Activated CD8-positive, alpha-beta memory T cell treated with anti-CD3 and anti-CD28 coated beads, Interleukin-2, amount 50 U/mL, for 1 hour (primary cell): ENCODE results near the gene IGFLR1.
A peak's percentile ranks its signal among the peaks of the same experiment; 100 is the strongest.

Experiments
- DNase-seq: peaks from one replicate; pipeline ENCODE4 v3.0.0-alpha.2; 2020; ENCODE audit errors: extremely low read depth

IGFLR1 gene

DNA sequence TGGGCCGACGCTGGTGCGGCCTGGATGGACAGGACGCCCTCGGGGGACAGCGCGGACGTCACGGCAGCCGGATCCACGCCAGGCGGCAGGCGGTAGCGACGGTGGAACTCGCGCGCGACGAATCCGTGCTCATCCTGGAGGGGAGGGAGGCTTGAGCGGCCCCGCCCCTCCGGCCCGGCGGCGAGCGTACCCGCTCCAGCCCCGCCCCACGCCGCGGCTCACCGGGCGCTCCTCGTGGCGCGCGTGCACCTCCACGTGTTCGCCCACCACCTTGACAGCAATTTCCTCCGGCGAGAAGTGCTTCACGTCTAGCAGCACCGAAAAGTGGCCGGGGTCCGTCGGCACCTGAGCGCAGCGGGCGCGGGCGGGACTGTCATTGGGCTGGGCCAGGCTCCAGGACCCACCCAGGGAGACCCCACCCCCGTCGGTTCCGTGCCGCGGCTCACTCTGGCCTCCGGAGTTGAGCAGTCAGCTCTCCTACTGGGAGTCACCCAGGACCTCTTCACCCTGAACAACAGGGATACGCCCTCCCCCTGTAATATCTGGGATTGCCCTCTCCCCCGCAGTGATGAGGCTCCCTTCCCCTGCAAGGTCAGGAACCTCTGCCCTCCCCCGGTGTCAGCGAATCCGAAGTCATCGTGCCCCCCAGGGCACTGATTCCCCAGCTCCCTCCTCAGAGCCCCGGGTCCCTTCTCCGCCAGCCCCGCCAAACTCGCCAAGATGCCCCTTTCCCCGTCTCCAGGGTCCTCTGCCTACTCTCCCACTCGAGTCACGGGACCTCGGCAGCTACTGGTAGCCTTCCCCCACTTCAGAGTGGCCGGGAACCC, 13.5 kb upstream of the IGFLR1 start:
- no peak for DNase-seq

GRCh38 chr19:35755131-35755549, 12.9 kb upstream of the IGFLR1 start:
- no peak for DNase-seq

GRCh38 chr19:35754370-35755130, 12.3 kb upstream of the IGFLR1 start:
- no peak for DNase-seq

DNA sequence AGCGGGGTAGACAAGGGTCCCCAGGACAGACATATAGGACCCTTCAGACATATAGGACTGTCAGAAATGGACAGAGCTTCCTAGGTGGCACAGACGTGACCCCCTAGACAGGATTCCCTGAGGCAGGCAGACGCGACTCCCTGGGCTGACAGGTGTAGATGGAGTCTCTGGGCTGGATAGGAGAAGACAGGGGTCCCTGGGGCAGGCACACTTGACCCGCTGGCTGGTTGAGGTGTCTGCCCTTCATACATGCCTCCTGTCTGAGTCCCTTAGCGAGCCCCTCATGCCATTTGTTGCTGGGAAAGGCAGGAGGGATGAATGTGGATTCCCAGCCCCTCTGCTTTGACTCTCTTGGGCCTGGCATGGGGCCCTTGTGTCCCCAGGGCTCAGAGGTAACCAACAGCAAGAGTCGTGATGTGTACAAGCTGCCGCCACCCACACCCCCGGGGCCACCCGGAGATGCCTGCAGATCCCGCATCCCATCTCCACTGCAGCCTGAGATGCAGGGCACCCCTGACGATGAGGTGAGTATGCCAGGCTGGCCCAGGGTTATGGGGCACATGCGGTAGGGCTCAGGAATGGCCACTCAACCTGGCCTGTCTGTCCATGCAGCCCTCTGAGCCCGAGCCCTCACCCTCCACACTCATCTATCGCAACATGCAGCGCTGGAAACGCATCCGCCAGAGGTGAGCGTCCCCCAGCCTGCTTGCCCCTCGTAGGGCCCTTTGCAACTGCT, 11.6 kb upstream of the IGFLR1 start:
- DNase-seq: no peak

DNA sequence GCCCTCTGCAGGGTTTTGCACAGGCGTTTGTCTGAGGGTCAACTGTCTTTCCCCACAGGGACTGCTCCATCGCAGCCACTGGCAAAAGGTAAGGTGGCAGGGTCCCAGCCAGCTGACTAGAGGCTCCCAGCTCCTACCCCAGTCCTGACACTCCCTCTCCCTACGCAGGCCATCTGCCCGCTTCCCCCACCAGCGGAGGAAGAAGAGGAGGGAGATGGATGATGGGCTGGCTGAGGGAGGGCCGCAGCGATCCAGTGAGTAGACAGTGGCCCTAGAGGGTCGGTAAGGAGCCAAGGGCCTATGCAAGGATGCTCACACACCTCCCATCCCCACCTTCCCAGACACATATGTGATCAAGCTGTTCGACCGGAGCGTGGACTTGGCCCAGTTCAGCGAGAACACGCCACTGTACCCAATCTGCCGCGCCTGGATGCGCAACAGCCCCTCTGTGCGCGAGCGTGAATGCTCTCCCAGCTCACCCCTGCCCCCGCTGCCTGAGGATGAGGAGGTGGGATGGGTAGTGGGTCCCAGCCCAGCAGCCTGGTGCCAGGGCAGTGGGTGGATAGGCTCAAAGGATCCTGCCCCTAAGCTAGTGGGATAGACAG, 10.6 kb upstream of the IGFLR1 start:
- no peak for DNase-seq

GRCh38 chr19:35751839-35752745, 9.8 kb upstream of the IGFLR1 start:
- DNase-seq: no peak

DNA sequence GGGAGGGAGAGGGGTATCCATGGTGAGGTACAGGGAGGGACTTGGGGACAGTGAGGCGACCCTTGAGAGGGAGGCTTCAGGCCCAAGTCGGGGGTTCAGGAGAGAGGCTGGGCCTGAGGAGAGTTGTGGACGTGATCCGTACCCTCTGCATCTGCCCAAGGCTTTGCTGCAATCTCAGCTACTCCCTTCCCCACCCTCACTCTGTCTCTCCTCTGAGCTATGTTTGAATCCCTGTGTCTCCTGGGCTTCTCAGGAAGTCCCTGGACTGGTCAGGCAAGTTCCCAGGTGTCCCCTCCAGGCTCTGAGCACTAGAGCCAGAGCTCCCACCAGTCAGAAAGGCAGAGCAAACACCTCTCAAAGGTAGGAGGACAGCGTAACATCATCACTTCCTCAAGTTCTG, 7.9 kb upstream of the IGFLR1 start:
- DNase-seq: no peak

DNA sequence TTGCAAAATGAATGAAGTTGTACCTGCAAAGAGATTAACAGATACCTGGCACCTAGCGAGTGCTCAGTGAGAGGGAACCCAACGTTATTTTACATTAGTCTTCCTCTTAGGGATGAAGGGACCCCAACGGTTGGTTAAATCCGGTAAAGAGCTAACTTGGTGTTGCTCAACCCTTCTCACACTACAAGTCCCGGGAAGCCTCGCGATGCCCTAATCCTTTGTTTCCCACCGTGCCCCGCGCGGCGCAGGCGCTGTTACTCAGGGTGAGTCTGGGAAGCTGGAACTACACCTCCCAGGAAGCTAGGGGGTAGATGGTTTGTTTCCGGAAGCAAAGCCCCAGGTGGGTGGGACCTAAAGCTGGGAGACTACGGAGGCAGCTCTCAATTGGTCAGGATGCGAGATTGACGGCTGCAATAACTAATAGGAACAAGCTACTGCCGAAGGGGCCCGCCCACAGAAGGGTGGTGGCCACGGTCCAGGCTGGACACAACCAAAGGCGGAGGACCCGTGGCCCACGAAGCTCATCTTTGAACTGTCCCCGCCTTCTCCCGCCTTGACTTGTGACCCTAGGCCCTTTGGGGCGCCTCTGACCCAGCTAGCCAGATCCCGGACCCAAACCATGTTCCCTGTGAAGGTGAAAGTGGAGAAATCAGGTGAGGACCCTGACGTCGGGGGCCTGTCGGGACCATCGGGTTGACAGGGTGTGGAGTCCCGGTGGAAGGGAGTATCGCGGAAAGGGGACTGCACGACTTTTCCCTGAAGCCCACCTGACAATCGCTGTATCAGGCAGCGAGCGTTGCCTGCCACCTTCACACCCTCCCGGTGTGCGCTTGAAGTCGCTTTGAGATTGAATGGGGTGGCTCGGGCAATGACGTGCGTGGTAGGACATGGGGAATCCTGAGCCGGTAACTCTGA, 6.1 kb upstream of the IGFLR1 start, which contains the start of gene LIN37:
Gene LIN37 (plus strand): TSS at position 471 of the 915 bp plus-strand sequence. CDS start 149 bp downstream, at position 620.
- peak; percentile 98 for DNase-seq

DNA sequence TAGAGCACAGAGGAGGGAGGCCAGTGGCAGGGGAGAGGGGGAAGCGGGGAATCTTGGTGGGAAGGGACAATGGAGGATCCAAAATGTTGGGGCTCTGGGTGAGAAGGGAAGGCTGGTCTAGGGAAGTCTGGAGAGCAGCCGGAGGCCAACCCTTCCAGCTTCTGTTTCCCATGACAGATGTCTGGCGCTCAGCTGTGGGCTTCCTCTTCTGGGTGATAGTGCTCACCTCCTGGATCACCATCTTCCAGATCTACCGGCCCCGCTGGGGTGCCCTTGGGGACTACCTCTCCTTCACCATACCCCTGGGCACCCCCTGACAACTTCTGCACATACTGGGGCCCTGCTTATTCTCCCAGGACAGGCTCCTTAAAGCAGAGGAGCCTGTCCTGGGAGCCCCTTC, 4.3 kb upstream of the IGFLR1 start:
- DNase-seq: no peak

GRCh38 chr19:35746087-35746462, 3.8 kb upstream of the IGFLR1 start:
- no peak for DNase-seq

DNA sequence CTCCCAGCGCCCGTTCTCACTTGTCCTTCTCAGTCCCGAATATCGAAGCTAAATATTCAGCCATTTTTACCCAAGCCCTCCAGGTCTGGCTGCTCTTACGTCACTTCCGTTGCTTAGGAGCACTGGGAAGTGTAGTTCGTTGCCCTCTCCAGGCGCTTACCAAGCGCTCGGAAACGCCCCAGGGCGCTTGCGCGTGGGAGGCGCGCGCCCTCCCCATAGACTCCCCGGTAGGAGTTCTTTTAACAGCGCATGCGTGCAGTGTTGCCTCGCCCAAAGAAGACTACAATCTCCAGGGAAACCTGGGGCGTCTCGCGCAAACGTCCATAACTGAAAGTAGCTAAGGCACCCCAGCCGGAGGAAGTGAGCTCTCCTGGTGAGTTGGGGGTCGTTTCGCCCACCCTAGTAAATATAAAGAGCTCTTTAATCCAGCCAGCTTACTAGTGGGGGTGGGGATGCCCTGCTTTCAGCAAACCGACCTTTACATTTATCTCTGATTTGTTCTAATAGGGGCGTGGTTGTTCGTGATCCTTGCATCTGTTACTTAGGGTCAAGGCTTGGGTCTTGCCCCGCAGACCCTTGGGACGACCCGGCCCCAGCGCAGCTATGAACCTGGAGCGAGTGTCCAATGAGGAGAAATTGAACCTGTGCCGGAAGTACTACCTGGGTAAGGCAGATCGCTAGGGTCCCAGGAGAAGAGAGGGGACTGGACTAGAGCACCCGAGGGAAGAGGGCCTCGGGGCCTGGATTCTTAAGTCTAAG, 3.3 kb upstream of the IGFLR1 start, which contains the start of the genes PSENEN and U2AF1L4:
Gene PSENEN (plus strand): TSS at position 324 of the 759 bp plus-strand sequence. CDS start 280 bp downstream, at position 604.
Gene U2AF1L4 (minus strand): TSS at position 91 of the 759 bp plus-strand sequence. CDS start 27 bp downstream, at position 64.
- DNase-seq: peak; percentile 92

DNA sequence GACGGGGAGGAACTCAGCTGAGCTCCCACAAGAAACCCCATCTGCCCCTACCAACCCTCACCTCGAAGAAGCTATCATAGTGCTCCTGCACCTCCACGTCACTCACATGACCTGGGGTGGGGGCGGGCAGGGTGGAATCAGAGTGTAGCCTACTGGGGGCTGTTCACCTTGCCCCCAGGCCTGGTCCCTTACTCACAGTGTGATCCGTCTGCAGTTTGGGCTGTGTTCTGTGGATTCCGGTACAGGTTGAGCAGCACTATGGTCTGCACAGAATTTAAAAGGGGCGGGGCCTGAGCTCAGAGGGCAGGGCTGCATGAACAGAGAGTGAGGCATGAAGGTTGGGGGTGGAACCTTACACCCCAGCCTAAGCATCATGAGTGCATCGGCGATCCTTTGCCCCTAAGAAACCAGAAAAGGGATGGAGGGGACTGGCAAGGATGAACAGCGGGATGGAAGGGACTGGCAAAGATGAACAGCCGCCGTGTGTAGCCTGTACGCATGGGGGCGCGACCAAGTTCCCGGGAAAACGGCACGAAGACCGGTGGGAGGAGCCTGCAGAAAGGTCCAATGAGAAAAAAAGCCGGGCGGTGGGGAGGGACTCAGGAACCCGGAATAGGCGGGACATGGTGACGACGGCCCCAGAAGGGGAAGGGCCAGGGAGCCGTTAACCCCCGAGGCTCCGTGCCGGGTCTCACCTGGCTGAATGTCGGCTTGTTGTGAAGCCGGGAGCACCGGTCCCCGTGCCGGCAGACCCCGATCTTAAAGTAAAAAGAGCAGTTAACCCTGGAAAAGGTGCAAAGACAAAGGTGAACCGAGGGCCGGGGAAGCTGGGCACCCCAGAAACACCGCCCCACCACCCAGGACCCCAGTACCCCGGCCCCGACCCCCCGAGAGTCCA, 2.4 kb upstream of the IGFLR1 start:
- DNase-seq: peak; percentile 89

DNA sequence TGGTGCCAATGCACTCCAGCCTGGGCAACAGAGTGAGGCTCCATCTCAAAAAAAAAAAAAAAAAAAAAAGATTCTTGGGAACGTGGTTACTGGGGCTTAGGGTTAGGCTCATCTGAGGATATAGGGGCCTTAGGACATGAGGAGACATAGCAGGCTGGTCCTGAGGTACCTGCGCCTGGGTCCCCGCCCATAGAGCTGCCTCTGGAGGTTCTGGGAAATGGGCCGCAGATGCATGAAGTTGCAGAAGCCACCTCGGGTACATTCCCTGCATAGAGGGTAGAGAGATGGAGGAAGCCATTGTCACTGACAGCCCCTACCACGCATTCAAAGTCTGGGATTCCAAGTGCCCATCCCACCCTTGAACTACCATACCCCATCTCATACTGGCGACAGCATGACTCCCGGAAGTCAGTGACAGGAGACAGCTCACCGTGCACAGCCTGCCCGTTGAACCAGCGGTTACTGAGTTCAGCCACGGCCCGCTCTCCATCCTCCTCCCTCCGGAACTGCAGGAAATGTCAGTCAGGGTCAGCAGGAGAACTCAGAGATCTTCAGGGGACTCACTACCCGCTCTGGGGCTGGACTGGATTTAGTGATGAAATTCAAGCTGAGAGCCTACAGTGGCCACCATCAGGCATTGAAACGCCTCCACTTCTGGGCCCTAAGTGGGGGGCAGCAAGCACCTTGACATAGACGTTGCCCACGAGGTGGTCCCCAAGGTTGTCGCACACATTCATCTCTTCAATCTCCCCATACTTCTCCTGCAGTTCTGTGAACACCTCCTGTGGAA, 1.6 kb upstream of the IGFLR1 start:
- no peak for DNase-seq

GRCh38 chr19:35741203-35741515, 1.1 kb downstream of the IGFLR1 start:
- DNase-seq: no peak

DNA sequence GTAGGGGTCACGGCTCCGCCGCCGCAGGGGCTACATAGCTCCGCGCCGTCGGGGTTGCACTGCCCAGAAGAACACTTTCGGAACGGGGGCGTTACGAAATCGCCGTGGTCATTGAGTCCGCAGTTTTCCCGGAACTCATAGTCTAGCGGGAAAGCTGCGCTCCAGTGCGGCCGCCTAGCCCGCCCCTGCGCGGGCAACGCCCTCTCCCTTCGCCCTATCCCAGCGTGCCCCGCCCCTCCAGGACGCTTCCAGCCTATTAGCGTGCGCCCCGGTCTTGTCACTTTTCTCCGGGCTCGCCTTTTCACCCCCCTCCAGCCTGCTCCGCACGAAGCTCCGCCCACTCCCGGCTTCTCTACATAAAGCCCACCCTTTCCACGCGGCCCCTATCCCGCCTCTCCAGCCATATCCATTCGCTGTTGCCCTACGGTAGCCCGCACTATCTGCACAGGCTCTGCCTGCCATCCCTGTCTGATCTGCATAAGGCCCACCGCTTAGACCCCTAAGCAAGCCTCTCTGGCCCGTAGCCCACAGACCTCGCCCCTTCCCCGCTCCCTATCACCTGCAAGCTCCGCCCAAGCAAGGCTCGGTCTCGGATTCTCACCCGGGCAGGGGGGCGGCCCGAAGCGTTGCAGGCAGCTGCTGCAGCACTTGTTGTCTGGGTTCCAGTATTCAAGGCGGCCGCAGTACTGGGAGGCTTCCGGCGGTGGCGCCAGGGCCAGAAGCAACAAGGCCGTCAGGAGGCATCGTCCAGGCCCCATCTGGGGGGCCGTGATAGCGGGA, 1.6 kb downstream of the IGFLR1 start:
- peak; percentile 91 for DNase-seq

- no peak for DNase-seq
Observed at GRCh38 chr19:35740108-35740422, 2.2 kb downstream of the IGFLR1 start.
